Astrocyte of the cerebellum (primary cell): ENCODE data around the gene CNTNAP2.
"Not testable (repeated sequence)": the region's sequence is repeated elsewhere in the genome, so short reads cannot be mapped to it uniquely, and the experiment has no call there.

Experiments
- DNase-seq: peaks from one replicate; pipeline ENCODE4 v3.0.0-alpha.2; 2011; ENCODE audit warnings: low read depth
- H3K4me3 ChIP-seq: 2 replicates; pipeline ENCODE4 v1.5.1; 2011; ENCODE audit warnings: mild to moderate bottlenecking, low read depth, low read length, moderate library complexity
- in situ Hi-C: cut with HindIII; loops from 2 replicates; pipeline ENCODE4 v1.10.0; 2017; ENCODE audit warnings: low sequenced_read_pairs
- TF ChIP-seq, protein P1 (sequence below): IDR thresholded peaks from 2 replicates; pipeline ENCODE4 v1.5.1; 2012; ENCODE audit warnings: low read length, low read depth, moderate library complexity, mild to moderate bottlenecking; ENCODE audit errors: missing control alignments

CNTNAP2 gene

DNA sequence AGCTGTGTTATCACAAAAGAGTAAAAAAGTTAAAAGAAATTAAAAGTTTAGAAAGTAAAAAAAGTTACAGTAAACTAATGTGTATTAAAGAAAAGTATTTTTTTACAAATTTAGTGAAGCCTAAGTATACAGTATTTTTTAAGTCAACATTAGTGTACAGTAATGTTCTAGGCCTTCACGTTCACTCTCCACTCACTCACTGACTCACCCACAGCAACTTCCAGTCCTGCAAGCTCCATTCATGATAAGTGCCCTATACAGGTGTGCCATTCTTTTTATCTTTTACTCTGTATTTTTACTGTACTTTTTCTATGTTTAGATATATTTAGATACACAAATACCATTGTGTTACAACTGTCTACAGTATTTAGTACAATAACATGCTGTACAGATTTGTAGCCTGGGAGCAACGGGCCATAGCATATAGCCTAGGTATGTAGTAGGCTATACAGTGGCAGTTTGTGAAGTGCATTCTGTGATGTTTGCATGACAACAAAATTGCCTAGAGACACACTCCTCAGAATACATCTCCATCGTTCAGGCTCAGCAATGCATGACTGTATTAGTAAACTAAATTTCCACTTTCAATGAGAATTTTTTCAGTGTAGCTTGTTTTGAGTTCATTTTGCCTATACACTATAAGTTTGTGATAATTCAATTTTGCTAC is 1934.0 kb downstream of the CNTNAP2 start:
- DNase-seq, result no peak
- H3K4me3 ChIP-seq, result no peak overlapping the region
- in situ Hi-C loops, result no loop called here
- TF ChIP-seq, protein P1, sequence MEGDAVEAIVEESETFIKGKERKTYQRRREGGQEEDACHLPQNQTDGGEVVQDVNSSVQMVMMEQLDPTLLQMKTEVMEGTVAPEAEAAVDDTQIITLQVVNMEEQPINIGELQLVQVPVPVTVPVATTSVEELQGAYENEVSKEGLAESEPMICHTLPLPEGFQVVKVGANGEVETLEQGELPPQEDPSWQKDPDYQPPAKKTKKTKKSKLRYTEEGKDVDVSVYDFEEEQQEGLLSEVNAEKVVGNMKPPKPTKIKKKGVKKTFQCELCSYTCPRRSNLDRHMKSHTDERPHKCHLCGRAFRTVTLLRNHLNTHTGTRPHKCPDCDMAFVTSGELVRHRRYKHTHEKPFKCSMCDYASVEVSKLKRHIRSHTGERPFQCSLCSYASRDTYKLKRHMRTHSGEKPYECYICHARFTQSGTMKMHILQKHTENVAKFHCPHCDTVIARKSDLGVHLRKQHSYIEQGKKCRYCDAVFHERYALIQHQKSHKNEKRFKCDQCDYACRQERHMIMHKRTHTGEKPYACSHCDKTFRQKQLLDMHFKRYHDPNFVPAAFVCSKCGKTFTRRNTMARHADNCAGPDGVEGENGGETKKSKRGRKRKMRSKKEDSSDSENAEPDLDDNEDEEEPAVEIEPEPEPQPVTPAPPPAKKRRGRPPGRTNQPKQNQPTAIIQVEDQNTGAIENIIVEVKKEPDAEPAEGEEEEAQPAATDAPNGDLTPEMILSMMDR, result no peak

DNA sequence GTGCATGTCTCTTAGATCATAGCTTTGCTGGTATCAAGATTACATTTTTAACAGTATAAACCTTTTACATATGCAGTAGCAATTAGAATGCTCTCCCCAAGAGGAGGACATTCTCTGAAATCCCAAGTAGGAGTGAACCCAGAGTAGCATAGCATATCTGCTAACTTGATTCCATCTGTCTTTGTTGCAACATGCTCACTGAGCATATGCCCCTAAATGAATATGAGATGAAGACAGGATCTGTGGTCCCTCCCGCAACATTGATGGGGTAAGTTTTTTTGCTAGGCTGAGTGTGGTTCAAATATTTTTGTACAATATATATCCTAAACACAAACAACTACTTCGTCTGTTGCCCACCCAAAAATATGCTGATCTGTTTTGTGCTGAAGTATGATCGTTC is 1939.8 kb downstream of the CNTNAP2 start:
- in situ Hi-C loops, result no loop called here
- DNase-seq, result no peak
- H3K4me3 ChIP-seq, result no peak overlapping the region
- TF ChIP-seq, protein P1, result no peak

DNA sequence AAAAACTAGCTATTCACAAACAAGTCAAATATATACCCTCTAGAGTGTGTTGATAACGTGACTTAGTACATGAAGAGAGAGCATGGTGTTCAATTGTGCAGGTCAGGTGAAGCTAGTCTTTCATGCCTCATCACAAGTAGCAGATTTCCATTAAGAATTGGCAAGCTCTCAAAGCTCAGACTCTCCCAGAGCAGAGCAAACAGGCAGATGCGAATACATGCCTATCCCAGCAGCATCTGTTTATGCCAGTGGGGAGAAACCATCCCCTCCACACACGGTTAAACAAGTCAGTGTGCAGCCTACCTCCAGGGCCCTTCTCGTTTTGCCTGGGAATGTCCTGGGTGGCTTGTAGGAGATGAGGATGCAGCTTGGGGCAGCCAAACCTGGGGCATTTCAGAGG is 1941.5 kb downstream of the CNTNAP2 start:
- TF ChIP-seq, protein P1, result no peak
- DNase-seq, result no peak
- in situ Hi-C loops, result no loop called here
- no peak overlapping the region for H3K4me3 ChIP-seq

DNA sequence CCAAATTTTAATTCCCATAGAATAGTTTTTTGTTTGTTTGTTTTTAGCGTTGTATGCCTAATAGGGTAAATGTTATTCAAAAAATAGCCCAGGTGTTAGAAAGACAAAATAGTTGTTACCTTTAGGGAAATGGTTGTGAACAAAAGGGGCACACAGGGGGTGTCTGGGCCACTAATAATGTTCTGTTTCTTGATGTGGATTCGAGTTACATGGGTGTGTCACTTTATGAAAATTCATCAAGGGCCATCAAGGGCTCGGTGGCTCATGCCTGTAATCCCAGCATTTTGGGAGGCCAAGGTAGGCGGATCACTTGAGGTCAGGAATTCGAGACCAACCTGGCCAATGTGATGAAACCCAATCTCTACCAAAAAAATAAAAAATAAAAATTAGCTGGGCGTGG is 1942.2 kb downstream of the CNTNAP2 start:
- TF ChIP-seq, protein P1, result no peak
- no peak overlapping the region for H3K4me3 ChIP-seq
- in situ Hi-C loops, result no loop called here
- DNase-seq, result no peak

DNA sequence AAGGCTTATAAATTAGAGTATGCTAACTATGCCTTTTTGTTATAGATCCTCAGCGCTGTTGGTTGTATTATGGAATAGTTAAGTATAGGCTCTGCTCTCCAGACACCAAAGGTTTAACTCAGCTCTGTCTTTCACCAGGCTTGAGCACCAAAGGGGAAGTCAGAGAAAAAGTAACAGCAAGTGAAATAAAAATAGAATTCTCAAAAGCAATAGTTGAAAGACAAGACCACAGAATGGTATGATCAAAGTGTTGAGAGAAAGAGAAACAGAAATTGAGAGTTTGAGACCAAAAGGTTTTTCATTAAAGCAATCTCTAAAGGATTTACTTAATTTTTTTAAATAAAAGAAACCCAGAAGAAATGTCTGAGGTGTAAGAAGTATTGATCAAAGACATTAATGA is 1944.1 kb downstream of the CNTNAP2 start:
- no peak for DNase-seq
- in situ Hi-C loops, result no loop called here
- TF ChIP-seq, protein P1, result no peak
- no peak overlapping the region for H3K4me3 ChIP-seq

DNA sequence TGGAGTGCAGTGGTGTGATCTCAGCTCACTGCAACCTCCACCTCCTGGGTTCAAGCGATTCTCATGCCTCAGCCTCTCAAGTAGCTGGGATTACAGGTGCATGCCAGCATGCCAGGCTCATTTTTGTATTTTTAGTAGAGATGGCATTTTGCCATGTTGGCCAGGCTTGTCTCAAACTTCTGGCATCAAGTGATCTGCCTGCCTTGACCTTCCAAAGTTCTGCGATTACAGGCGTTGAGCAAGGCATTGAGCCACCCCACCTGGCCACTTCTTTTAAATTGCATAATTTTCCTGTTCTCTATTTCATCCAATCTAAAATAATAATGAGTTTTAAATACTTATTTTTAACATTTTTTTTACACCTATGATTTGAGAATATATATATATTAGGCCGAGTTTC is 1961.5 kb downstream of the CNTNAP2 start:
- in situ Hi-C loops, H3K4me3 ChIP-seq, DNase-seq: not testable (repeated sequence)

DNA sequence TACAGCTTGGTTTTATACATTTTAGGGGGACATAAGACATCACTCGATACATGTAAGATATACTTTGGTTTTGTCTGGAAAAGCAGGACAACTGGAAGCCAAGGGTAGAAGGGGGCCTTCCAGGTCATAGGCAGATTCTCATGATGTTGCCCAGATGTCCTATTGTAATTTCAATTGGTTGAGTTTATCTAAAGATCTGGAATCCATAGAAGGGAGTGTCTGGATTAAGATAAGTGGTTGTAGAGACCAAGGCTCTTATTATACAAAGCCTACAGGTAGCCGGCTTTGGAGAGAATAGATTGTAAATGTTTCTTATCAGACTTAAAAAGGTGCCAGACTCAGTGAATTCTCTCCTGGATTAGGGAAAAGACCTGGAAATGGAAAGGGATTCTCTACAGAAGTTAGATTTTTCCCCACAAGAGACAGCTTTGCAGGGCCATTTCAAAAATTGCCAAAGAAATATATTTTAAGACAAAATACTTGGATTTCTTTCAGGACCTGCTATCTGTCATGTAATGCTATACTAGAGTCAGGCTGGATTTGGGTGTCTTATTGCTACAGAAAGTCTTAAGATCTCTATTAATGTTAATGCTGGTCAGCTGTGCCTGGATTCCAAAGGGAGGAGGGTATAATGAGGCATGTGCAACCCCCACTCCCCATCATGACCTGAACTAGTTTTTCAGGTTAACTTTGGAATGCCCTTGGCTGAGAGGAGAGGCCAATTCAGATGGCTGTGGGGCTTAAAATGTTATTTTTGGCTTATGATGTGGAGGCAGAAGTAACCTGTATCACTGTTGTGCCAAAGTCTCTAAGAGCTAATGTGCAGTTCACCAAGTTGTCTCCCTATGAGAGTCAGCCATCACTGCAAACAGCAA is 1962.8 kb downstream of the CNTNAP2 start:
- in situ Hi-C loops, result no loop called here
- no peak for DNase-seq

More for the DNA sequence above, 1962.8 kb downstream of the CNTNAP2 start:
- H3K4me3 ChIP-seq, result no peak overlapping the region
- TF ChIP-seq, protein P1, result no peak
